Chondrocyte (in vitro differentiated cells): ENCODE measurements around the gene DOLK. TPM values are rescaled to one million over a fixed set of nuclear protein-coding genes. Genes with fewer than 3 reads are reported as not detected.

Source experiments
- DNase-seq: peaks from one replicate; pipeline ENCODE4 v3.0.0; 2021; ENCODE audit warnings: mixed read lengths, low spot score
- H3K27ac Mint-ChIP-seq: one replicate; pipeline ENCODE4 v1.8.0; 2021; ENCODE audit warnings: mild to moderate bottlenecking, moderate library complexity, mixed read lengths; ENCODE audit not compliant: unreplicated experiment
- H3K27me3 Mint-ChIP-seq: 2 replicates; pipeline ENCODE4 v1.8.0; 2021; ENCODE audit warnings: low read depth, mixed read lengths
- H3K36me3 Mint-ChIP-seq: 2 replicates; pipeline ENCODE4 v1.8.0; 2021; ENCODE audit warnings: low read depth, mixed read lengths
- H3K4me1 Mint-ChIP-seq: 2 replicates; pipeline ENCODE4 v1.8.0; 2021; ENCODE audit warnings: low read depth, mild to moderate bottlenecking, mixed read lengths
- H3K4me3 Mint-ChIP-seq: one replicate; pipeline ENCODE4 v1.8.0; 2021; ENCODE audit warnings: mild to moderate bottlenecking, moderate library complexity, mixed read lengths; ENCODE audit not compliant: unreplicated experiment
- H3K9me3 Mint-ChIP-seq: 2 replicates; pipeline ENCODE4 v1.8.0; 2021; ENCODE audit warnings: low read depth, mixed read lengths
- total RNA-seq: library from RNA; stranded (reverse); gene quantifications from 3 replicates; pipeline ENCODE4 v1.2.1, GENCODE V29; 2021
- TF ChIP-seq, protein P1 (sequence below): fragments of 200-600 bp; sonication (generic); IDR thresholded peaks from 2 replicates; pipeline ENCODE4 v1.5.0; 2021; ENCODE audit warnings: antibody characterized with exemption, mild to moderate bottlenecking, moderate library complexity

The DOLK gene
- total RNA-seq, 1 donor from 2014 or later = 22.2 TPM

DNA sequence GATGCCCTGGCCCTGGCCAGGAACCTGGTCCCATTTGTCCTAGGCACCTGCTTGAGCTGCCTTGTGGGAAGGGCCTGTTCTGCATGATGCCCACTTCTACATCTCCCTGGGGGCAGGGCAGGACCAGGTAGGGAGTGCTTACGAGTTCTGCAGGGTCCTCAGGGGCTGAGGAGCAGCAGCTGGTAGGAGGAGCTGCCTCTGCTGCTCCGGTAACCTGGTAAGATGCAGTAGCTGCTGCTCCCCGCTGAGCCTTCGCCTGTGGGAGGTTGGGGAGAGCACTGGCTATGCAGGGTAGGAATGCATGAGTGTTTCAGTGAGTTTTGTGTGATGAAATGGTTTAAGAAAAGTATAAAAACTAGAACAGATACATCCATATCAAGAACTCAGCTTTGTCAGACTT, 51.8 kb downstream of the DOLK start:
- Mint-ChIP-seq H3K4me3 (no peak overlapping the region), H3K9me3 (no peaks in the 10 kb centered on the region)
- no peak for DNase-seq

More for the DNA sequence above, 51.8 kb downstream of the DOLK start:
- TF ChIP-seq, protein P1, sequence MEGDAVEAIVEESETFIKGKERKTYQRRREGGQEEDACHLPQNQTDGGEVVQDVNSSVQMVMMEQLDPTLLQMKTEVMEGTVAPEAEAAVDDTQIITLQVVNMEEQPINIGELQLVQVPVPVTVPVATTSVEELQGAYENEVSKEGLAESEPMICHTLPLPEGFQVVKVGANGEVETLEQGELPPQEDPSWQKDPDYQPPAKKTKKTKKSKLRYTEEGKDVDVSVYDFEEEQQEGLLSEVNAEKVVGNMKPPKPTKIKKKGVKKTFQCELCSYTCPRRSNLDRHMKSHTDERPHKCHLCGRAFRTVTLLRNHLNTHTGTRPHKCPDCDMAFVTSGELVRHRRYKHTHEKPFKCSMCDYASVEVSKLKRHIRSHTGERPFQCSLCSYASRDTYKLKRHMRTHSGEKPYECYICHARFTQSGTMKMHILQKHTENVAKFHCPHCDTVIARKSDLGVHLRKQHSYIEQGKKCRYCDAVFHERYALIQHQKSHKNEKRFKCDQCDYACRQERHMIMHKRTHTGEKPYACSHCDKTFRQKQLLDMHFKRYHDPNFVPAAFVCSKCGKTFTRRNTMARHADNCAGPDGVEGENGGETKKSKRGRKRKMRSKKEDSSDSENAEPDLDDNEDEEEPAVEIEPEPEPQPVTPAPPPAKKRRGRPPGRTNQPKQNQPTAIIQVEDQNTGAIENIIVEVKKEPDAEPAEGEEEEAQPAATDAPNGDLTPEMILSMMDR = no peak
- Mint-ChIP-seq H3K36me3 (peaks cover 10% of the 10 kb centered on the region), H3K27ac (no peak overlapping the region), H3K4me1 (peaks cover 53% of the 10 kb centered on the region), H3K27me3 (no peaks in the 10 kb centered on the region)

Other genes starting within 250 kb of the DOLK start
- 3.1 to 4.2 TPM (median 4.2 TPM) in 3 replicates for gene PKN3, start 245.1 kb downstream of the DOLK start, total RNA-seq
- 23.6 to 24.7 TPM (median 24.3 TPM) in 3 replicates for gene ZDHHC12, start 223.5 kb downstream of the DOLK start, total RNA-seq
- 33.0 to 42.7 TPM (median 33.8 TPM) in 3 replicates for gene ZER1, start 175.7 kb downstream of the DOLK start, total RNA-seq
- 23.5 to 32.1 TPM (median 26.5 TPM) in 3 replicates for gene TBC1D13, start 160.3 kb downstream of the DOLK start, total RNA-seq
- 22.3 to 24.6 TPM (median 23.1 TPM) in 3 replicates for gene ENDOG, start 129.1 kb downstream of the DOLK start, total RNA-seq
- gene SPOUT1, start 117.8 kb downstream of the DOLK start, total RNA-seq = 25.6 to 27.6 TPM (median 26.3 TPM) in 3 replicates
- gene KYAT1, start 65.7 kb downstream of the DOLK start, total RNA-seq = 3.3 to 7.0 TPM (median 3.6 TPM) in 3 replicates
- gene LRRC8A, start 65.5 kb downstream of the DOLK start, total RNA-seq = 36.9 to 58.9 TPM (median 55.0 TPM) in 3 replicates
- 2.8 to 4.4 TPM (median 3.4 TPM) in 3 replicates for gene PHYHD1, start 26.6 kb downstream of the DOLK start, total RNA-seq
- 36.0 to 51.8 TPM (median 38.2 TPM) in 3 replicates for gene NUP188, start 96 bp upstream of the DOLK start, total RNA-seq
- 57.8 to 66.4 TPM (median 62.2 TPM) in 3 replicates for gene SH3GLB2, start 80.7 kb upstream of the DOLK start, total RNA-seq
- gene MIGA2, start 89.0 kb upstream of the DOLK start, total RNA-seq = 19.7 to 26.7 TPM (median 22.0 TPM) in 3 replicates
- gene DOLPP1, start 133.5 kb upstream of the DOLK start, total RNA-seq = 12.3 to 22.5 TPM (median 16.4 TPM) in 3 replicates
- gene CRAT, start 163.2 kb upstream of the DOLK start, total RNA-seq = 43.9 to 49.0 TPM (median 45.2 TPM) in 3 replicates
- gene PTPA, start 163.8 kb upstream of the DOLK start, total RNA-seq = 133 to 143 TPM (median 143 TPM) in 3 replicates
- gene IER5L, start 230.7 kb upstream of the DOLK start, total RNA-seq = 37.2 to 56.5 TPM (median 38.6 TPM) in 3 replicates